H1 (cell line): Measurements from ENCODE around the gene IFIT1. TPM values are rescaled to one million over a fixed set of nuclear protein-coding genes. Genes with fewer than 3 reads are reported as not detected.
"Not testable (repeated sequence)": the region's sequence is repeated elsewhere in the genome, so short reads cannot be mapped to it uniquely, and the experiment has no call there.

Experiments used
- CTCF ChIA-PET: fragments of 300-600 bp; sonication (Branson Sonifier 250); formaldehyde crosslinking; loops from one replicate; lab custom pipeline; 2021; ENCODE audit not compliant: partially characterized antibody; lab: Charles Lee
- POLR2A ChIA-PET: fragments of 300-600 bp; sonication (Branson Sonifier 250); formaldehyde crosslinking; loops from one replicate; lab custom pipeline; 2021; ENCODE audit warnings: inconsistent platforms; ENCODE audit not compliant: partially characterized antibody; lab: Charles Lee
- DNase-seq, 2 experiments: peaks; one replicate each; pipeline versions ENCODE4 v3.0.0 to v3.0.0-alpha.2; 2010 to 2022; ENCODE audit warnings: low spot score in 2 of 2, low read depth in 1 of 2, mixed read lengths in 1 of 2
- FAIRE-seq: peaks from 2 replicates; lab custom pipeline; 2011; peaks lifted over from hg19 to GRCh38; lab: Jason Lieb, UNC
- H2AFZ ChIP-seq: 2 replicates; pipeline ENCODE4 v1.8.1; 2012; ENCODE audit warnings: low read length, inconsistent platforms
- H2AK5ac ChIP-seq: 2 replicates; pipeline ENCODE4 v1.6.1; 2013; ENCODE audit warnings: low read depth, low read length
- H2BK120ac ChIP-seq: replicated peaks from 2 replicates; pipeline ENCODE3; 2013; ENCODE audit warnings: low read depth, low read length, inconsistent platforms
- H2BK12ac ChIP-seq: 2 replicates; pipeline ENCODE4 v1.6.1; 2013; ENCODE audit warnings: low read depth, low read length
- H2BK15ac ChIP-seq: 2 replicates; pipeline ENCODE4 v1.6.1; 2013; ENCODE audit warnings: low read length
- H2BK20ac ChIP-seq: 2 replicates; pipeline ENCODE4 v1.6.1; 2013; ENCODE audit warnings: low read length
- H2BK5ac ChIP-seq: 2 replicates; pipeline ENCODE4 v1.6.1; 2013; ENCODE audit warnings: low read depth, low read length
- H3K14ac ChIP-seq: 2 replicates; pipeline ENCODE4 v1.6.1; 2013; ENCODE audit warnings: inconsistent platforms; ENCODE audit not compliant: insufficient read length
- H3K18ac ChIP-seq: 2 replicates; pipeline ENCODE4 v1.6.1; 2013; ENCODE audit warnings: low read length; ENCODE audit errors: extremely low read depth
- H3K23ac ChIP-seq: 2 replicates; pipeline ENCODE4 v1.6.1; 2013; ENCODE audit warnings: inconsistent platforms; ENCODE audit not compliant: insufficient read length
- H3K23me2 ChIP-seq: 2 replicates; pipeline ENCODE4 v1.6.1; 2013; ENCODE audit warnings: low read depth, low read length
- H3K27ac ChIP-seq: 2 replicates; pipeline ENCODE4 v1.6.1; 2011; ENCODE audit warnings: low read depth, low read length, inconsistent platforms
- H3K27me3 ChIP-seq, 4 experiments: replicated peaks in 1 of 4; 1 replicate in 1 of 4; 2 replicates in 3 of 4; pipeline versions ENCODE4 v1.6.1 to v1.8.1; 2011 to 2013; ENCODE audit warnings: low read length in 3 of 4, mild to moderate bottlenecking in 3 of 4, inconsistent platforms in 2 of 4, mixed read lengths in 2 of 4, moderate library complexity in 1 of 4; ENCODE audit not compliant: control insufficient read depth in 3 of 4, insufficient read depth in 3 of 4; ENCODE audit errors: extremely low read depth in 1 of 4
- H3K36me3 ChIP-seq, 4 experiments: 2 replicates each; pipeline versions ENCODE4 v1.6.1 to v1.8.1; 2011 to 2013; ENCODE audit warnings: mild to moderate bottlenecking in 4 of 4, low read length in 3 of 4, moderate library complexity in 2 of 4, control low read depth in 1 of 4, inconsistent platforms in 1 of 4; ENCODE audit not compliant: insufficient read depth in 4 of 4, control insufficient read depth in 2 of 4
- H3K4ac ChIP-seq: replicated peaks from 2 replicates; pipeline ENCODE3; 2013; ENCODE audit warnings: low read length, low read depth, mixed read lengths, inconsistent platforms; ENCODE audit not compliant: insufficient read length
- H3K4me1 ChIP-seq, 4 experiments: replicated peaks in 1 of 4; 1 replicate in 1 of 4; 2 replicates in 3 of 4; pipeline versions ENCODE4 v1.6.1 to v1.8.1; 2011 to 2013; ENCODE audit warnings: low read length in 3 of 4, inconsistent platforms in 2 of 4, mixed read lengths in 1 of 4; ENCODE audit not compliant: insufficient read depth in 4 of 4, control insufficient read depth in 3 of 4
- H3K4me2 ChIP-seq, 2 experiments: 2 replicates each; pipeline versions ENCODE4 v1.6.1 to v1.8.1; 2011 to 2013; ENCODE audit warnings: low read depth in 2 of 2, low read length in 2 of 2, control low read depth in 1 of 2, inconsistent platforms in 1 of 2, mild to moderate bottlenecking in 1 of 2; ENCODE audit not compliant: insufficient read depth in 1 of 2
- H3K4me3 ChIP-seq, 4 experiments: fragments of 200-600, 300-600 bp in 1 of 4; sonication (generic), shearing (Covaris generic), sonication (Bioruptor Twin) in 1 of 4; 2 replicates each; pipeline versions ENCODE4 v1.5.1 to v1.8.1; 2011 to 2016; ENCODE audit warnings: low read length in 4 of 4, low read depth in 3 of 4, control low read depth in 2 of 4, inconsistent platforms in 2 of 4, mild to moderate bottlenecking in 2 of 4, mixed read lengths in 1 of 4, moderate library complexity in 1 of 4; ENCODE audit not compliant: insufficient read depth in 2 of 4; ENCODE audit errors: extremely low read depth in 1 of 4
- H3K56ac ChIP-seq: replicated peaks from 2 replicates; pipeline ENCODE3; 2013; ENCODE audit warnings: low read depth, mild to moderate bottlenecking, mixed read lengths, low read length, inconsistent platforms; ENCODE audit not compliant: insufficient read length
- H3K79me1 ChIP-seq: 2 replicates; pipeline ENCODE4 v1.6.1; 2013; ENCODE audit warnings: low read depth, low read length, control low read depth
- H3K79me2 ChIP-seq, 2 experiments: 2 replicates each; pipeline versions ENCODE4 v1.6.1 to v1.8.1; 2012 to 2013; ENCODE audit warnings: low read length in 2 of 2, mild to moderate bottlenecking in 2 of 2, inconsistent platforms in 1 of 2; ENCODE audit not compliant: insufficient read depth in 2 of 2, control insufficient read depth in 1 of 2
- H3K9ac ChIP-seq, 4 experiments: replicated peaks in 1 of 4; 1 replicate in 1 of 4; 2 replicates in 3 of 4; pipeline versions ENCODE4 v1.6.1 to v1.8.1; 2011 to 2013; ENCODE audit warnings: low read depth in 3 of 4, low read length in 3 of 4, control low read depth in 2 of 4, mild to moderate bottlenecking in 2 of 4, moderate library complexity in 2 of 4, inconsistent platforms in 1 of 4; ENCODE audit errors: extremely low read depth in 1 of 4
- H3K9me3 ChIP-seq, 2 experiments: 2 replicates each; pipeline versions ENCODE4 v1.6.1 to v1.8.1; 2012 to 2013; ENCODE audit warnings: mild to moderate bottlenecking in 2 of 2, moderate library complexity in 2 of 2, control low read depth in 1 of 2, inconsistent platforms in 1 of 2, low read depth in 1 of 2, low read length in 1 of 2, mixed read lengths in 1 of 2; ENCODE audit not compliant: insufficient read depth in 2 of 2
- H4K20me1 ChIP-seq, 2 experiments: replicated peaks in 1 of 2; 2 replicates each; pipeline versions ENCODE3 to v1.8.1; 2011 to 2013; ENCODE audit warnings: inconsistent platforms in 2 of 2, low read length in 2 of 2, mild to moderate bottlenecking in 1 of 2; ENCODE audit not compliant: insufficient read depth in 2 of 2, control insufficient read depth in 1 of 2
- H4K5ac ChIP-seq: 2 replicates; pipeline ENCODE4 v1.6.1; 2013; ENCODE audit warnings: low read length, low read depth, mixed read lengths, inconsistent platforms; ENCODE audit not compliant: insufficient read length
- H4K8ac ChIP-seq: 2 replicates; pipeline ENCODE4 v1.8.0; 2013; ENCODE audit warnings: mild to moderate bottlenecking, moderate library complexity, low read length, inconsistent platforms; ENCODE audit not compliant: insufficient read depth; ENCODE audit errors: extremely low read depth
- H4K91ac ChIP-seq: replicated peaks from 2 replicates; pipeline ENCODE3; 2013; ENCODE audit warnings: low read length, mixed read lengths, inconsistent platforms; ENCODE audit not compliant: insufficient read length
- WGBS, 2 experiments: shearing (Covaris generic) in 1 of 2; methylation state at CpG; one replicate each; pipeline versions ENCODE4 v1.1.6 to v1.1.7; 2013 to 2015; ENCODE audit warnings: low lambda C conversion rate in 2 of 2, mixed read lengths in 2 of 2, inconsistent platforms in 1 of 2, low coverage in 1 of 2, missing lambda C conversion rate in 1 of 2; ENCODE audit not compliant: insufficient replicate concordance in 2 of 2, insufficient coverage in 1 of 2, insufficient read length in 1 of 2; ENCODE audit errors: extremely low coverage in 1 of 2, missing lambda C conversion rate in 1 of 2; 5-methylcytosine and 5-hydroxymethylcytosine counted together
- polyA plus RNA-seq, 7 experiments: library from polyadenylated mRNA; depleted of rRNA in 3 of 7; stranded (reverse) in 5 of 7; unstranded in 2 of 7; fragments of >200 nt in 5 of 7; fragments of 200-250 nt in 2 of 7; gene quantifications; 1 replicate in 5 of 7; 2 replicates in 1 of 7; 4 replicates in 1 of 7; pipeline versions ENCODE4 v1.2.1 to v1.2.3, GENCODE V29; 2011 to 2013; ENCODE audit warnings: missing spikeins in 2 of 7, mixed read lengths in 2 of 7
- total RNA-seq: library from RNA; stranded (reverse); fragmentation: NEBNext Ultra II Directional; extraction: Animal tissue kit (Norgen Biotek cat#: 25700); gene quantifications from 2 replicates; pipeline ENCODE4 v1.2.1, GENCODE V29; 2021

The IFIT1 gene
- total and polyA plus RNA-seq, 2 of the 8 experiments (the other 6 are each of a cell fraction or from before 2014, with no cell fraction given), result 0.94 to 1.5 TPM

DNA sequence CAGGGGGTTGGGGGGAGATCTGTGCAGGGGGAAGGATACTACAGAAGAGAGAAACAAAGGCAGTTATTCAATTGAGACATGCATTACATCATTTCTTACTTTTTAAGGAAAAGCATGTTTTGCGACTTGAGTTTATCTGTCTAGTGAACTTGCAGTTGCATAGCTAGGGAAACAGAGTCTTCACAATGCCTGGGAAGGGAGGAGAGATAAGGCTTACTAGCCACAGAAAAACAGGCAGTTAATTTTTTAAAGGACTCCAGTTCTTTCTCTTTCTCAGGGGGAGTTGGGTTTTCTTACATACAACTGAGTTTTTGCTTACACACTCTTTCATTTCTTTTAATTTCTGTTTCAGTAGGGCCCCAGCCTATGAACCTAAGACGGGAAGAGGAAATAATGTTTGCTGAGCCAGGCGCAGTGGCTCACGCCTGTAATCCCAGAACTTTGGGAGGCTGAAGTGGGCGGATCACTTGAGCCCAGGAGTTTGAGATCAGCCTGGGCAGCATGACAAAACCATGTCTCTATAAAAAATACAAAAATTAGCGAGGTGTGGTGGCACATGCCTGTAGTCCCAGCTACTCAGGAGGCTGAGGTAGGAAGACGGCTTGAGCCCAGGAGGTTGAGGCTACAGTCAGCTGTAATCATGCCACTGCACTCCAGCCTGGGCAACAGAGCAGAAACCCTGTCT, 41.6 kb upstream of the IFIT1 start:
- WGBS, 2 experiments, result 89% methylated on average over 7 of the region's 7 CpGs; no CpG with 5 or more reads in 1 of the 2 experiments
- H3K56ac ChIP-seq, H4K20me1 ChIP-seq, H2AFZ ChIP-seq, H4K8ac ChIP-seq, H2BK15ac ChIP-seq, H3K4me3 ChIP-seq, H3K18ac ChIP-seq, H3K79me1 ChIP-seq, H4K91ac ChIP-seq, H3K36me3 ChIP-seq, POLR2A ChIA-PET, H3K79me2 ChIP-seq, H2AK5ac ChIP-seq, H3K27me3 ChIP-seq, H3K23ac ChIP-seq, H3K23me2 ChIP-seq, H2BK20ac ChIP-seq, FAIRE-seq, H3K4me2 ChIP-seq, H3K4ac ChIP-seq, DNase-seq, H4K5ac ChIP-seq, H3K9me3 ChIP-seq, H3K14ac ChIP-seq, H3K27ac ChIP-seq, H2BK5ac ChIP-seq, H2BK12ac ChIP-seq, H3K9ac ChIP-seq, H2BK120ac ChIP-seq: not testable (repeated sequence)
- H3K4me1 ChIP-seq, result peaks cover 6 to 22% (median 21%) of the 10 kb centered on the region in 4 experiments; a peak in 6 of 7 replicates
- CTCF ChIA-PET, result interaction anchor here (1.0 to 9.3 kb wide), 4 partner anchors 12 to 22 kb away, joined by 3 to 64 read pairs (median 4); no protein-coding TSS in a partner anchor
